Stomach (tissue), 9 donors: Measurements from ENCODE around the gene APLP1. TPM values are rescaled to one million over a fixed set of nuclear protein-coding genes. Genes with fewer than 3 reads are reported as not detected.
A peak's percentile ranks its signal among the peaks of the same experiment; 100 is the strongest.
"Not testable (repeated sequence)": the region's sequence is repeated elsewhere in the genome, so short reads cannot be mapped to it uniquely, and the experiment has no call there.

ENCODE experiments used
- DNase-seq, 2 donors: peaks; one replicate each; pipeline versions ENCODE4 v3.0.0 to v3.0.0-alpha.2; 2013 to 2019
- H3K27ac ChIP-seq, 5 donors: fragments of 200-600 bp in 4 of 5; sonication (generic) in 4 of 5; one replicate each; pipeline ENCODE4 v1.5.1; 2013 to 2019; ENCODE audit warnings: mild to moderate bottlenecking in 1 of 5, moderate library complexity in 1 of 5
- H3K27me3 ChIP-seq, 3 donors: fragments of 200-600 bp; sonication (generic); one replicate each; pipeline ENCODE4 v1.5.1; 2017 to 2019; ENCODE audit warnings: mixed run types in 1 of 3
- H3K36me3 ChIP-seq, 4 donors: fragments of 200-600 bp; sonication (generic); 1 replicate in 3 of 4; 2 replicates in 1 of 4; pipeline ENCODE4 v1.5.1; 2016 to 2019
- H3K4me1 ChIP-seq, 4 donors: fragments of 200-600 bp; sonication (generic); one replicate each; pipeline ENCODE4 v1.5.1; 2016 to 2019
- H3K4me3 ChIP-seq, 4 donors: fragments of 200-600 bp; sonication (generic) in 3 of 4; one replicate each; pipeline ENCODE4 v1.5.1; 2016 to 2019; ENCODE audit warnings: mild to moderate bottlenecking in 1 of 4
- H3K9me3 ChIP-seq, 4 donors: fragments of 200-600 bp; sonication (generic); one replicate each; pipeline ENCODE4 v1.5.1; 2016 to 2019
- EP300 ChIP-seq: sonication (generic); formaldehyde crosslinking; IDR thresholded peaks from one replicate; pipeline ENCODE4 v1.6.1; 2017; ENCODE audit warnings: antibody characterized with exemption
- POLR2A ChIP-seq, 4 donors: fragments of 450-650 bp; IDR thresholded peaks; one replicate each; pipeline ENCODE4 v1.6.1; 2016; ENCODE audit warnings: antibody characterized with exemption in 4 of 4, control low read depth in 2 of 4, mild to moderate bottlenecking in 1 of 4, moderate library complexity in 1 of 4
- POLR2AphosphoS5 ChIP-seq, 3 donors: sonication (generic); formaldehyde crosslinking; IDR thresholded peaks; one replicate each; pipeline ENCODE4 v1.6.1; 2016; ENCODE audit warnings: antibody characterized with exemption in 3 of 3
- WGBS, 5 donors: extraction: QIAGEN DNeasy Blood & Tissue Kit in 3 of 5; methylation state at CpG; one replicate each; pipeline versions ENCODE4 v1.1.5 to v1.1.7; 2013 to 2018; 5-methylcytosine and 5-hydroxymethylcytosine counted together
- intact Hi-C: fragments of 100-400 bp; cut with DNase I; formaldehyde crosslinking; loops from one replicate; pipeline ENCODE4 v1.15.1; 2023; ENCODE audit warnings: low total_unique reads
- polyA plus RNA-seq, 3 donors: library from polyadenylated mRNA; stranded (reverse); fragments of 200-250 nt; gene quantifications; one replicate each; pipeline ENCODE4 v1.2.3, GENCODE V29; 2013
- total RNA-seq, 5 donors: library from RNA; depleted of rRNA; stranded (reverse); fragments of >200 nt; gene quantifications; one replicate each; pipeline versions ENCODE4 v1.1.0 to v1.2.3, GENCODE V29; 2014 to 2016
- TF ChIP-seq, protein P1 (sequence below), 7 experiments: fragments of 450-650 bp in 4 of 7; fragments of 200-600 bp in 3 of 7; sonication (generic) in 3 of 7; IDR thresholded peaks; one replicate each; pipeline ENCODE4 v1.5.1; 2016 to 2019; ENCODE audit warnings: antibody characterized with exemption in 7 of 7, control low read depth in 2 of 7, mild to moderate bottlenecking in 1 of 7
- donor health status: healthy with polysubstance abuse.
- donor health status: Bipolar disorder and iron deficiency.
- donor health status: healthy.

The APLP1 gene
- total and polyA plus RNA-seq, 8 donors = 5.3 to 76.5 (median 18.4) TPM

DNA sequence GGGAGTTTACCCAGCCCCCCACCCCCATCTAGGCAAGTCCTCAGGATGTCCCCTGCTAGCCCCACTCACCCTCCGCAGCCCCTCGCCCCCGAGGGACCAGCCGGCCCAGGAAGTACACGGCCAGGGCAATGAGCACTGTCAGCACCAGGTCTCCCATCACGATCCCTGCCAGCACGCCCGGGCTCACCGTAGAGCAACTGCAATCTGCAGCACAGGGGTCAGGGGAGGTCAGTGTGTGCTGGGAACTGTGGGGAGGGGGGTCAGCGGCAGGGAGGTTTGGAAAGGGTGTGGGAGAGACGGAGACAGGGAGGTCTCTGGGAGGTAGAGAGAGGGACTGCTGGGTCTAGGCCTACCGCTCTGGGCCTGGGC lies 39.0 kb downstream of the APLP1 start:
- intact Hi-C loops = no loop called here
- peak overlapping the region; percentile 6 to 43 (median 31) for H3K4me3 ChIP-seq
- peak overlapping the region in 4 of 5 donors; percentile 48 to 95 (median 77) for H3K27ac ChIP-seq

DNA sequence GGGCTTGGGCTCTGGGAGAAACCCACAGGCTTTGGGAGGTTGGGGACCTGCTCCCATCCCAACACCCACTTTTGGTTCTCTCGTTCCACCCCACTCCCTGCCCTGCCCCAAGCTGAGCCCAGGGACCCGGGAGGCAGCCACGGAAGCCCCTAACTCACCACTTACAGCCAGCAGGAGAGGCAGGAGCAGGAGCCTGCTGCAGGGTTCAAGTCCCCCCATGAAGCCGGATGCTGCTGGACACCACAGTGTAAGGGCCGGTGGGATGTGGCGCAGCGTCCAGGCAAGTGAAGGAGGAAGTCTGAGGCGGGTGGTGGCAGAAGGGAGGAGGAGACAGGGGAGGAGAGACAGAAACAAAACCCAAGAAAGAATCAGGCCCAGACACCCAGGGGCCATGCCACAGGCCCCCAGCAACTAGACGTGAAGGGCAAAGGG lies 39.7 kb downstream of the APLP1 start, which contains the start of gene TYROBP:
TSS of gene TYROBP (minus strand) at position 286 of the 432 bp plus-strand sequence. CDS start at position 219, 67 bp downstream.
- no peaks in the 10 kb centered on the region for H3K9me3 ChIP-seq
- intact Hi-C loops = no loop called here
- no peak for TF ChIP-seq POLR2AphosphoS5 (IDR thresholded peaks at IDR 0.05)
- TF ChIP-seq, protein P1, sequence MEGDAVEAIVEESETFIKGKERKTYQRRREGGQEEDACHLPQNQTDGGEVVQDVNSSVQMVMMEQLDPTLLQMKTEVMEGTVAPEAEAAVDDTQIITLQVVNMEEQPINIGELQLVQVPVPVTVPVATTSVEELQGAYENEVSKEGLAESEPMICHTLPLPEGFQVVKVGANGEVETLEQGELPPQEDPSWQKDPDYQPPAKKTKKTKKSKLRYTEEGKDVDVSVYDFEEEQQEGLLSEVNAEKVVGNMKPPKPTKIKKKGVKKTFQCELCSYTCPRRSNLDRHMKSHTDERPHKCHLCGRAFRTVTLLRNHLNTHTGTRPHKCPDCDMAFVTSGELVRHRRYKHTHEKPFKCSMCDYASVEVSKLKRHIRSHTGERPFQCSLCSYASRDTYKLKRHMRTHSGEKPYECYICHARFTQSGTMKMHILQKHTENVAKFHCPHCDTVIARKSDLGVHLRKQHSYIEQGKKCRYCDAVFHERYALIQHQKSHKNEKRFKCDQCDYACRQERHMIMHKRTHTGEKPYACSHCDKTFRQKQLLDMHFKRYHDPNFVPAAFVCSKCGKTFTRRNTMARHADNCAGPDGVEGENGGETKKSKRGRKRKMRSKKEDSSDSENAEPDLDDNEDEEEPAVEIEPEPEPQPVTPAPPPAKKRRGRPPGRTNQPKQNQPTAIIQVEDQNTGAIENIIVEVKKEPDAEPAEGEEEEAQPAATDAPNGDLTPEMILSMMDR (IDR thresholded peaks at IDR 0.05) = no peak
- TF ChIP-seq POLR2A (IDR thresholded peaks at IDR 0.05) = no peak
- TF ChIP-seq EP300 = no peak
- no peaks in the 10 kb centered on the region for H3K36me3 ChIP-seq
- peaks cover 19 to 47% (median 26%) of the 10 kb centered on the region in 4 donors for H3K4me1 ChIP-seq
- peak within 1 kb of the TSS; percentile 6 to 43 (median 31) for H3K4me3 ChIP-seq
- 64 to 80% (median 69%) methylated on average over 8 to 9 of the region's 9 CpGs for WGBS, 5 donors
- no peaks in the 10 kb centered on the region for H3K27me3 ChIP-seq
- peak within 1 kb of the TSS in 4 of 5 donors; percentile 48 to 95 (median 77) for H3K27ac ChIP-seq
- no peak for DNase-seq

More for the DNA sequence above, 39.0 kb downstream of the APLP1 start:
- TF ChIP-seq POLR2AphosphoS5 (IDR thresholded peaks at IDR 0.05) (no peak), EP300 (no peak), POLR2A (IDR thresholded peaks at IDR 0.05) (no peak)
- TF ChIP-seq, protein P1 (IDR thresholded peaks at IDR 0.05) = no peak
- no peak for DNase-seq
- no peaks in the 10 kb centered on the region for H3K27me3 ChIP-seq
- H3K9me3 ChIP-seq = no peaks in the 10 kb centered on the region
- WGBS, 5 donors = 33 to 53% (median 40%) methylated on average over 8 to 12 of the region's 12 CpGs
- H3K36me3 ChIP-seq = no peaks in the 10 kb centered on the region
- peaks cover 19 to 52% (median 28%) of the 10 kb centered on the region in 4 donors for H3K4me1 ChIP-seq

DNA sequence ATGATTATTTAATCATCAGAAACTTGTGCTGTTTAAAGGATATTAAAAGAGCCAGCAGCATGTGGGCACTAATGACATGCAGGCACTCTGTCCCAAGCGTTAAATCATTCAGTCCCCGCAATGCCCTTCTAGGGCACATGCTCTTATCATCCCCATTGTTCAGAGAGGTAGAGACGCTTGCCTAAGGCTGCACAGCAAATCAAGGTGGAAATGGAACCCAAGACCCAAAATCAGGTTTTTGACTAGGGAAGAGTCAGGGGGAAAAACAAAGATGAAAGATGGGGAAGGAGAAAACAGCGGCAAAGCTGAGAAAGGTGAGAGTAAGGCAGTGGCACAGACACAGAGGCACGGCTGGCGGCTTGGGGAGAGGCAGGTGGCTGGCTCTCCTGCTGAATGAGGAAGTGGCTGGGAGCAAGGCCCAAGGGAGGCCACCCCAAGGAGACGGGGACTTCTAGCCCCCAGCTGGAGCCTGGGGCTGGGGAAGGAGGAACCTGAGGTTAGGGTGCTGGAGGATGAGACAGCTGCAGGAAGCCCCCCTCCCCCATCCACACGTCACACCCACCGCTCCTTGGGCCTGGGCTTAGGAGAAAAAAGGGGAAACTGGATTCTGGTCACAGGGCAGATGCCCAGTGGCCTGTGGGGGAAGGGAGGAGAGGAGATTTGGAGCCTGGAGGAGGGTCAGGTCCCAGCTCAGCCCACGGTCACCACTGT lies 40.8 kb downstream of the APLP1 start:
- peak overlapping the region in 1 of 4 donors; percentile 43 for H3K4me3 ChIP-seq
- intact Hi-C loops = no loop called here
- no peaks in the 10 kb centered on the region for H3K36me3 ChIP-seq
- no peaks in the 10 kb centered on the region for H3K9me3 ChIP-seq
- peak overlapping the region; percentile 7 to 95 (median 61) for H3K27ac ChIP-seq
- peaks cover 11 to 40% (median 17%) of the 10 kb centered on the region in 4 donors for H3K4me1 ChIP-seq
- peak; percentile 55 to 74 for DNase-seq
- WGBS, 5 donors = 66 to 79% (median 72%) methylated on average over 8 to 10 of the region's 10 CpGs
- H3K27me3 ChIP-seq = no peaks in the 10 kb centered on the region
- TF ChIP-seq, protein P1 (IDR thresholded peaks at IDR 0.05) = no peak
- peak in 2 of 3 donors; percentile 3 to 43 for TF ChIP-seq POLR2AphosphoS5 (IDR thresholded peaks at IDR 0.05)

DNA sequence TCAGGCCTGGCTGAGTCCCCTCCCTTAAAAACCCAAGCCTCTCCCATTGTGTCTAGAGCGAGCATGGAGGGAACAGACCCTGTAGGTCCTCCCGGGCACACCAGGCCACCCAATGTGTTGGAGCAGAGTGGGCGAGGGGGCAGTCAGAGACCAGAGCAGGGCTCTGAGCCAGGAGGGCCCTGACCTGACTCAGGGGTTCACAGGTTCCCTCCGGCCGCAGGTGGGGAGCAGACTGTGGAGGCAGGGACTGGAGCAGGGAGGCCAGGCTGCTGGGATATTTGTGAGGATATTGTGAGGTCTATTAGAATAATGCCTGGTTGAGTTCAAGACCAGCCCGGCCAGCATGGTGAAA lies 41.3 kb downstream of the APLP1 start:
- Histone ChIP-seq H3K27me3 (no peaks in the 10 kb centered on the region), H3K4me1 (peaks cover 11 to 38% (median 17%) of the 10 kb centered on the region in 4 donors), H3K27ac (peak overlapping the region; percentile 7 to 95 (median 61)), H3K4me3 (no peak overlapping the region), H3K9me3 (no peaks in the 10 kb centered on the region), H3K36me3 (no peaks in the 10 kb centered on the region)
- DNase-seq = no peak
- intact Hi-C loops = no loop called here
- TF ChIP-seq POLR2AphosphoS5 (IDR thresholded peaks at IDR 0.05) (no peak), POLR2A (IDR thresholded peaks at IDR 0.05) (no peak), EP300 (no peak)
- TF ChIP-seq, protein P1 (IDR thresholded peaks at IDR 0.05) = no peak
- 66 to 88% (median 74%) methylated on average over 4 to 6 of the region's 6 CpGs for WGBS, 5 donors

DNA sequence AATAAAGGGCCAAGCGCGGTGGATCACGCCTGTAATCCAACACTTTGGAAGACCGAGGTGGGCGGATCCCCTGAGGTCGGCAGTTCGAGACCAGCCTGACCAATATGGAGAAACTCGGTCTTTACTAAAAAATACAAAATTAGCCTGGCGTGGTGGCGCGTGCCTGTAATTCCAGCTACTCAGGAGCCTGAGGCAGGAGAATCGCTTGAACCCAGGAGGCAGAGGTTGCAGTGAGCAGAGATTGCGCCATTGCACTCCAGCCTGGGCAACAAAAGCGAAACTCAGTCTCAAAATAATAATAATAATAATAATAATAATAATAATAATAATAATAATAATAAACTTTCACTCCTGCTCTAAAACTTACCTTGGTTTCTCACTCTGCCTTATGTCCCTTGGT lies 42.0 kb downstream of the APLP1 start:
- H3K9me3 ChIP-seq, intact Hi-C loops, H3K27me3 ChIP-seq, H3K36me3 ChIP-seq, DNase-seq, H3K4me3 ChIP-seq: not testable (repeated sequence)
- H3K4me1 ChIP-seq = peaks cover 11 to 38% (median 17%) of the 10 kb centered on the region in 4 donors
- 88 to 93% (median 92%) methylated on average over 14 of the region's 14 CpGs for WGBS, 5 donors
- peak overlapping the region in 3 of 5 donors; percentile 51 to 95 (median 93) for H3K27ac ChIP-seq
